ENCODE results near the gene NCAN. TPM values are rescaled to one million over a fixed set of nuclear protein-coding genes. Genes with fewer than 3 reads are reported as not detected.

Gene NCAN
- total and polyA plus RNA-seq, 2 of the 4 experiments (the other 2 are of a cell fraction) = not detected

GRCh38 chr19:19227217-19227616, 15.5 kb downstream of the NCAN start:
- no peaks in the 10 kb centered on the region for H3K4me1 ChIP-seq (ENCODE audit: control insufficient read depth, insufficient read depth, low read length)
- H3K9ac ChIP-seq (ENCODE audit: low read depth, low read length) = no peak overlapping the region
- no peak overlapping the region for H2BK15ac ChIP-seq (ENCODE audit: low read depth, low read length)
- H3K9me3 ChIP-seq (ENCODE audit: control insufficient read depth, insufficient read depth, low read length) = no peaks in the 10 kb centered on the region
- no peak overlapping the region for H4K8ac ChIP-seq (ENCODE audit: low read depth in 2 of 2, low read length in 2 of 2)
- H3K27me3 ChIP-seq (ENCODE audit: control insufficient read depth, insufficient read depth, low read length) = peaks cover 20% of the 10 kb centered on the region
- H2AK5ac ChIP-seq (ENCODE audit: low read depth, low read length) = no peak overlapping the region
- H3K27ac ChIP-seq (ENCODE audit: insufficient read depth, low read length) = no peak overlapping the region
- intact Hi-C loops (cut with micrococcal nuclease) (no loop called here), in situ Hi-C loops (cut with MboI; ENCODE audit: low sequenced_read_pairs) (no loop called here), dilution Hi-C loops (cut with HindIII; ENCODE audit: low sequenced_read_pairs, unreplicated experiment) (no loop called here)
- no peak for DNase-seq
- no peak overlapping the region for H4K91ac ChIP-seq (ENCODE audit: insufficient read depth, low read depth, low read length)
- no peaks in the 10 kb centered on the region for H3K79me1 ChIP-seq (ENCODE audit: low read depth in 1 of 2, low read length in 2 of 2)
- H2BK5ac ChIP-seq (ENCODE audit: low read depth, low read length, poor library complexity, severe bottlenecking) = no peak overlapping the region
- H3K4me3 ChIP-seq (ENCODE audit: insufficient read depth, low read depth, low read length) = no peak overlapping the region
- no CpG with 5 or more reads among the region's 4 CpGs for WGBS, 2 experiments (ENCODE audit: extremely low coverage in 2 of 2, insufficient read length in 1 of 2)
- ATAC-seq (ENCODE audit: low read depth) = no peak
- no TSS peak for BruUV-seq (replicated peaks)
- H3K4me2 ChIP-seq (ENCODE audit: low read depth, low read length) = no peak overlapping the region
- H3K14ac ChIP-seq (replicated peaks; ENCODE audit: low read depth, low read length) = no peak overlapping the region
- no peak overlapping the region for H3K4ac ChIP-seq (ENCODE audit: low read depth, low read length)
- no peaks in the 10 kb centered on the region for H4K20me1 ChIP-seq (ENCODE audit: insufficient read depth, low read length)
- ChIA-PET POLR2A (ENCODE audit: unreplicated experiment) (no interaction called here), CTCF (no interaction called here)
- H4K5ac ChIP-seq (ENCODE audit: low read depth, low read length) = no peak overlapping the region
- no peaks in the 10 kb centered on the region for H3K9me1 ChIP-seq (ENCODE audit: insufficient read depth, low read length)
- TF ChIP-seq MAZ (IDR thresholded peaks at IDR 0.05; ENCODE audit: borderline replicate concordance, low read depth, low read length) (no peak), CEBPB (IDR thresholded peaks at IDR 0.05; ENCODE audit: low read depth, low read length) (no peak), BHLHE40 (IDR thresholded peaks at IDR 0.05; ENCODE audit: low read depth, low read length) (no peak), MAFK (IDR thresholded peaks at IDR 0.05; ENCODE audit: low read depth, low read length) (no peak), RFX5 (IDR thresholded peaks at IDR 0.05; ENCODE audit: low read depth, low read length) (no peak), POLR2A (IDR thresholded peaks at IDR 0.05; ENCODE audit: low read depth, low read length) (no peak), RCOR1 (IDR thresholded peaks at IDR 0.05; ENCODE audit: insufficient replicate concordance, low read length) (no peak), RAD21 (IDR thresholded peaks at IDR 0.05; ENCODE audit: low read length) (no peak)
- TF ChIP-seq, protein P1, sequence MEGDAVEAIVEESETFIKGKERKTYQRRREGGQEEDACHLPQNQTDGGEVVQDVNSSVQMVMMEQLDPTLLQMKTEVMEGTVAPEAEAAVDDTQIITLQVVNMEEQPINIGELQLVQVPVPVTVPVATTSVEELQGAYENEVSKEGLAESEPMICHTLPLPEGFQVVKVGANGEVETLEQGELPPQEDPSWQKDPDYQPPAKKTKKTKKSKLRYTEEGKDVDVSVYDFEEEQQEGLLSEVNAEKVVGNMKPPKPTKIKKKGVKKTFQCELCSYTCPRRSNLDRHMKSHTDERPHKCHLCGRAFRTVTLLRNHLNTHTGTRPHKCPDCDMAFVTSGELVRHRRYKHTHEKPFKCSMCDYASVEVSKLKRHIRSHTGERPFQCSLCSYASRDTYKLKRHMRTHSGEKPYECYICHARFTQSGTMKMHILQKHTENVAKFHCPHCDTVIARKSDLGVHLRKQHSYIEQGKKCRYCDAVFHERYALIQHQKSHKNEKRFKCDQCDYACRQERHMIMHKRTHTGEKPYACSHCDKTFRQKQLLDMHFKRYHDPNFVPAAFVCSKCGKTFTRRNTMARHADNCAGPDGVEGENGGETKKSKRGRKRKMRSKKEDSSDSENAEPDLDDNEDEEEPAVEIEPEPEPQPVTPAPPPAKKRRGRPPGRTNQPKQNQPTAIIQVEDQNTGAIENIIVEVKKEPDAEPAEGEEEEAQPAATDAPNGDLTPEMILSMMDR (conservative IDR thresholded peaks at IDR 0.05; ENCODE audit: low read depth, low read length) = no peak
- TF ChIP-seq, protein P2, sequence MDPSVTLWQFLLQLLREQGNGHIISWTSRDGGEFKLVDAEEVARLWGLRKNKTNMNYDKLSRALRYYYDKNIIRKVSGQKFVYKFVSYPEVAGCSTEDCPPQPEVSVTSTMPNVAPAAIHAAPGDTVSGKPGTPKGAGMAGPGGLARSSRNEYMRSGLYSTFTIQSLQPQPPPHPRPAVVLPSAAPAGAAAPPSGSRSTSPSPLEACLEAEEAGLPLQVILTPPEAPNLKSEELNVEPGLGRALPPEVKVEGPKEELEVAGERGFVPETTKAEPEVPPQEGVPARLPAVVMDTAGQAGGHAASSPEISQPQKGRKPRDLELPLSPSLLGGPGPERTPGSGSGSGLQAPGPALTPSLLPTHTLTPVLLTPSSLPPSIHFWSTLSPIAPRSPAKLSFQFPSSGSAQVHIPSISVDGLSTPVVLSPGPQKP (IDR thresholded peaks at IDR 0.05; ENCODE audit: borderline replicate concordance, low read depth, low read length) = no peak
- no peak overlapping the region for H2AFZ ChIP-seq (replicated peaks; ENCODE audit: low read length, poor library complexity)
- no peak overlapping the region for H3K56ac ChIP-seq (ENCODE audit: extremely low read depth, insufficient read depth, low read length)
- no peak overlapping the region for H3K18ac ChIP-seq (ENCODE audit: low read depth, low read length)
- no peaks in the 10 kb centered on the region for H3K36me3 ChIP-seq (ENCODE audit: control insufficient read depth, insufficient read depth, low read length)
- no peak overlapping the region for H3K23ac ChIP-seq (ENCODE audit: low read depth, low read length)
- H2AK9ac ChIP-seq (replicated peaks; ENCODE audit: low read depth, low read length, poor library complexity) = no peak overlapping the region
- H2BK120ac ChIP-seq (ENCODE audit: low read depth, low read length) = no peak overlapping the region
- H2BK20ac ChIP-seq (ENCODE audit: low read depth, low read length) = no peak overlapping the region
